Endodermal cell (in vitro differentiated cells): ENCODE data around the gene MAP1LC3B2. TPM values are rescaled to one million over a fixed set of nuclear protein-coding genes. Genes with fewer than 3 reads are reported as not detected.

Experiments
- DNase-seq: peaks from one replicate; pipeline ENCODE4 v3.0.0-alpha.2; 2017
- H3K27ac ChIP-seq: 2 replicates; pipeline ENCODE4 v1.5.1; 2013; ENCODE audit warnings: mild to moderate bottlenecking, low read depth, low read length, moderate library complexity
- H3K27me3 ChIP-seq: 2 replicates; pipeline ENCODE4 v1.6.1; 2013; ENCODE audit warnings: mild to moderate bottlenecking, low read length, moderate library complexity; ENCODE audit not compliant: insufficient read depth, control insufficient read depth, poor library complexity, severe bottlenecking
- H3K36me3 ChIP-seq: 2 replicates; pipeline ENCODE4 v1.7.0; 2013; ENCODE audit warnings: mild to moderate bottlenecking, low read length, moderate library complexity; ENCODE audit not compliant: control insufficient read depth, insufficient read depth
- H3K4me1 ChIP-seq: one replicate; pipeline ENCODE4 v1.7.0; 2013; ENCODE audit warnings: low read length; ENCODE audit not compliant: control insufficient read depth, insufficient read depth
- H3K4me3 ChIP-seq: 2 replicates; pipeline ENCODE4 v1.5.1; 2013; ENCODE audit warnings: mild to moderate bottlenecking, low read length, moderate library complexity
- H3K9ac ChIP-seq: 2 replicates; pipeline ENCODE4 v1.6.1; 2013; ENCODE audit warnings: mild to moderate bottlenecking, low read length, moderate library complexity; ENCODE audit not compliant: poor library complexity, severe bottlenecking; ENCODE audit errors: extremely low read depth
- H3K9me3 ChIP-seq: 2 replicates; pipeline ENCODE4 v1.6.1; 2013; ENCODE audit warnings: mild to moderate bottlenecking, low read length, moderate library complexity; ENCODE audit not compliant: control insufficient read depth
- H3K27ac Mint-ChIP-seq: 2 replicates; pipeline ENCODE4 v1.8.0; 2020; ENCODE audit warnings: mixed read lengths
- H3K27me3 Mint-ChIP-seq: 2 replicates; pipeline ENCODE4 v1.8.0; 2021; ENCODE audit warnings: mild to moderate bottlenecking, mixed read lengths; ENCODE audit not compliant: insufficient read depth
- H3K36me3 Mint-ChIP-seq: 2 replicates; pipeline ENCODE4 v1.8.0; 2020; ENCODE audit warnings: low read depth, mixed read lengths
- H3K4me1 Mint-ChIP-seq: 2 replicates; pipeline ENCODE4 v1.8.0; 2020; ENCODE audit warnings: mixed read lengths
- H3K4me3 Mint-ChIP-seq: 2 replicates; pipeline ENCODE4 v1.8.0; 2020; ENCODE audit warnings: mild to moderate bottlenecking, moderate library complexity, mixed read lengths
- H3K9me3 Mint-ChIP-seq: 2 replicates; pipeline ENCODE4 v1.8.0; 2020; ENCODE audit warnings: mild to moderate bottlenecking, mixed read lengths
- WGBS, 2 experiments: methylation state at CpG; one replicate each; pipeline versions ENCODE4 v1.1.5 to v1.1.7; 2013; ENCODE audit warnings: missing lambda C conversion rate in 2 of 2, mixed read lengths in 1 of 2; ENCODE audit not compliant: insufficient coverage in 1 of 2, insufficient read length in 1 of 2; 5-methylcytosine and 5-hydroxymethylcytosine counted together
- total RNA-seq, 2 donors: library from RNA; stranded (reverse); fragmentation: NEBNext Ultra II Directional in 1 of 2; extraction: Animal tissue kit (Norgen Biotek cat#: 25700) in 1 of 2; gene quantifications; 2 replicates in 1 of 2; 3 replicates in 1 of 2; pipeline ENCODE4 v1.2.1, GENCODE V29; 2021
- TF ChIP-seq, protein P1 (sequence below): fragments of 200-600 bp; sonication (generic); conservative IDR thresholded peaks from 2 replicates; pipeline ENCODE4 v1.5.0; 2021; ENCODE audit warnings: antibody characterized with exemption, mild to moderate bottlenecking

MAP1LC3B2 gene
- total RNA-seq, 2 donors from 2014 or later = 0.80 to 1.4 TPM

DNA sequence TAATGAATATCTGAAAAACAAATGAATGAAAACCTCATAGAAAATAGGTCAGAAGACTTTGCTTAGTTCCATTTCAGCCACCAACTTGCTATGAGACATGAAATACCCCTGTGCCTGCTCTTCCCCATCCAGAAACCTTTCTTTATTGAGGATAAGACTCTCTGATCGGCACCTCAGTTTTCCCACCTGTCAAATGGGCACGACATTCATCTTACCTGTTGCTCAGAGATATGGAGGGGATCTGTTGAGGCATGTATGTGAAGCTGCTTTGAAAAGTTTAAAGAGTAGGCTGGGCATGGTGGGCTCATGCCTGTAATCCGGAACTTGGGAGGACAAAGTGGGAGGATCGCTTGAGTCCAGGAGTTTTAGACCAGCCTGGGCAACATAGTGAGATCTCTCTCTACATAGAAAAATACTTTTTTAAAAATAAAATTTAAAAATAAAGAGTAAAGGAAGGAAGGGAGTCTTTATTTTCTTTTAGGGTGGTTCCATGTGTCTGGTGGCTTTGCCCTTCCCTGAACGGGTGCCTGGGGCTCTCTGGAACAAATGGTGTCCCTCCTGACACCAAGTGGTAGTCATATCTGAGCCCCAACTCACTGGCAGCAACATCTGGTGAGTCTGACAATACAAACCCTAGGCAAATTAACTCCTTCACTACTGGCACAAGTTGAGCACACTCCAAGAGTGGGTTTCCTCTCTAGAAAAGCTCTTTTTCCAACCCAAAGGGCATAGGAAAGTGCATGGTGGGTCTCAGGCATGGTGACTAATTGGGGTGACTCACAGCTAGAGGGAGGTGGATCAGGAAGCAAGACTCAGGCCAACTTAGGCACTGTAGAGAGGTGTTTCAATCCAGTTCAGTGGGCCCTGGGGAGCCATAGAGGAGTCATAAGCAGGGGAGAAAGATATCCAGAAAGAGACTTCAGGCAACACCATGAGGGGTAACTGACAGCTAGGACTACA is 42.1 kb downstream of the MAP1LC3B2 start:
- Histone ChIP-seq H3K4me1 (peaks cover 14% of the 10 kb centered on the region), H3K4me3 (no peak overlapping the region), H3K9ac (no peak overlapping the region), H3K27ac (no peak overlapping the region), H3K9me3 (no peaks in the 10 kb centered on the region), H3K27me3 (no peaks in the 10 kb centered on the region), H3K36me3 (no peaks in the 10 kb centered on the region)
- Mint-ChIP-seq H3K27me3 (no peaks in the 10 kb centered on the region), H3K9me3 (no peaks in the 10 kb centered on the region), H3K27ac (no peak overlapping the region), H3K4me1 (peaks cover 43% of the 10 kb centered on the region), H3K36me3 (no peaks in the 10 kb centered on the region), H3K4me3 (no peak overlapping the region)
- TF ChIP-seq, protein P1, sequence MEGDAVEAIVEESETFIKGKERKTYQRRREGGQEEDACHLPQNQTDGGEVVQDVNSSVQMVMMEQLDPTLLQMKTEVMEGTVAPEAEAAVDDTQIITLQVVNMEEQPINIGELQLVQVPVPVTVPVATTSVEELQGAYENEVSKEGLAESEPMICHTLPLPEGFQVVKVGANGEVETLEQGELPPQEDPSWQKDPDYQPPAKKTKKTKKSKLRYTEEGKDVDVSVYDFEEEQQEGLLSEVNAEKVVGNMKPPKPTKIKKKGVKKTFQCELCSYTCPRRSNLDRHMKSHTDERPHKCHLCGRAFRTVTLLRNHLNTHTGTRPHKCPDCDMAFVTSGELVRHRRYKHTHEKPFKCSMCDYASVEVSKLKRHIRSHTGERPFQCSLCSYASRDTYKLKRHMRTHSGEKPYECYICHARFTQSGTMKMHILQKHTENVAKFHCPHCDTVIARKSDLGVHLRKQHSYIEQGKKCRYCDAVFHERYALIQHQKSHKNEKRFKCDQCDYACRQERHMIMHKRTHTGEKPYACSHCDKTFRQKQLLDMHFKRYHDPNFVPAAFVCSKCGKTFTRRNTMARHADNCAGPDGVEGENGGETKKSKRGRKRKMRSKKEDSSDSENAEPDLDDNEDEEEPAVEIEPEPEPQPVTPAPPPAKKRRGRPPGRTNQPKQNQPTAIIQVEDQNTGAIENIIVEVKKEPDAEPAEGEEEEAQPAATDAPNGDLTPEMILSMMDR = no peak
- DNase-seq = no peak
- WGBS, 2 experiments = 92 to 96% methylated on average over 3 to 5 of the region's 5 CpGs

DNA sequence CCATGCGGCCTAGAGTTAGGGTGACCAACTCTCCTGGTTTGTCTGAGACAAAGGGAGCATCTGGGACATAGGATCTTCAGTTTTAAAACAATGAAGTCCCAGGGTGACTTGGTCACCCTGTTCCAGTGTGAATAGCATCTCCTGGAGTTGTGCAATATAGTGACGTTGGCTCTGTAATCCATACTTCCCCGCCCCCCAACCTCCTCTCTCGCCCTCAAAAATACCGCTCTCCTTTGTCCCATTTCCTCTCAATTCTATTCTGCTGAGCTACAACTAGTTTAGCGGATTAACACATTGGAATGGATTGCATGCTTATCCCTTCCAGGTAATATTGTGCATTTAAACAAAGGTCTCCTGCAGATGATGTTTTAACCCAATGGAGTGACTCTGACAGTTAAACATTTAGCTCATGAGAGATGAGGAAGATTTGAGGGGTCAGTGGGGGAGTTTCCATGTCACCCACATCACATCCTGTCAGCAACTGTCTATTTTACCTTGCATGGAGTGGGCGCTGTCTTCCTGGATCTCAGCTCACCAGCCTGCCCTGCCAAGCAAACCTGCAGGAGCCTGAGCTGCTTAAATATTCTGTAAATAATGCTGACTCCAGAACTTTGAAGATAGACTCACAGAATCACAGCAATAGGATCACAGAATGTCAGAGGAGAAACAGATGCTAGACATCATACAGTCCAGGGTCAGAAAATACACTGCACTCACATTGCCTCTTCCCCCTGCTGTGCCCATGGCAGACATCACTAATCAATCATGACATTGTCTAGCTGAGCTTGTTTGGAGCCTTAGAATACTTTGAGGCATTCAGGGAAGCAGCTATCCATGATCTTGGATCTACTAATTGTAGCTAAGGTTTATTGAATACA is 43.0 kb downstream of the MAP1LC3B2 start:
- Histone ChIP-seq H3K27ac (no peak overlapping the region), H3K9ac (no peak overlapping the region), H3K9me3 (peaks cover 2% of the 10 kb centered on the region), H3K36me3 (no peaks in the 10 kb centered on the region), H3K4me1 (peaks cover 14% of the 10 kb centered on the region), H3K4me3 (no peak overlapping the region), H3K27me3 (no peaks in the 10 kb centered on the region)
- Mint-ChIP-seq H3K4me3 (no peak overlapping the region), H3K36me3 (no peaks in the 10 kb centered on the region), H3K9me3 (peaks cover 6% of the 10 kb centered on the region), H3K4me1 (peaks cover 43% of the 10 kb centered on the region), H3K27ac (no peak overlapping the region), H3K27me3 (no peaks in the 10 kb centered on the region)
- WGBS, 2 experiments = 93 to 95% methylated on average over 6 to 7 of the region's 7 CpGs
- DNase-seq = no peak
- TF ChIP-seq, protein P1 = no peak

DNA sequence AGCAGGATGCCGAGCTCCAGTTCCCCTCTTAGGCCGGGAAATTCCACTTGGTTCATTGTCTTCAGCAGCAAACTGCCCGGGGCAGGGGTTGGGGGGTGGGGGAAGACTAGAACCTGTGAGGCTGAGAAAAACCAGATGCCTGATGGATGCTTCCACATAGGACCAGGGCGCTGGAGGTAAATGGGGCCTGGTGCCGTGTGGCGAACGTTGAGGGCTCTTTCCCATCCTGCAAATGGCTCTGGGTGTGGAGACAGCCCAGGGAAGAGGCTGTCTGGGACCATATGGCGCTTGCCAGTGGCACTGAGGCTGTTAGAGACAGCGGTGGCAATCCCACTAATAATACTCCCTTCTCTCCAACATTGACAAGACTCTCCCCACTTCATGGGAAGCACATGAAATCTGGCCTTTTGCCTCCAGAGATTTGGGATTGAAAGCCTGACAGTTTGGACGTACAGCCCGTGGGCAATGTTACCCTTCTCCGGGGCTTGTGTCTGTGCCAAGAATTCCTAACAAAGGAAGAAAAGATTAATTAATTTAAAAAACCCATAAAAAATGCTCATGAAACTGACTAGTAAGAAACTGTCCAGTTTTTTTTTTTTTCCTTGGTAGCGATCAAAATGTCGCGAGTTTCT is 44.5 kb downstream of the MAP1LC3B2 start:
- H3K9me3 Mint-ChIP-seq = peaks cover 10% of the 10 kb centered on the region
- no peaks in the 10 kb centered on the region for H3K27me3 Mint-ChIP-seq
- 90 to 94% methylated on average over 12 to 15 of the region's 15 CpGs for WGBS, 2 experiments
- no peak overlapping the region for H3K27ac Mint-ChIP-seq
- Histone ChIP-seq H3K36me3 (no peaks in the 10 kb centered on the region), H3K9me3 (peaks cover 6% of the 10 kb centered on the region), H3K9ac (no peak overlapping the region), H3K27me3 (no peaks in the 10 kb centered on the region), H3K4me3 (no peak overlapping the region), H3K4me1 (peaks cover 8% of the 10 kb centered on the region), H3K27ac (no peak overlapping the region)
- H3K4me3 Mint-ChIP-seq = no peak overlapping the region
- no peak for DNase-seq
- H3K36me3 Mint-ChIP-seq = no peaks in the 10 kb centered on the region
- TF ChIP-seq, protein P1 = no peak
- peaks cover 34% of the 10 kb centered on the region for H3K4me1 Mint-ChIP-seq
